Vagina (tissue), 2 donors: ENCODE data around the gene SRRM3. TPM values are rescaled to one million over a fixed set of nuclear protein-coding genes. Genes with fewer than 3 reads are reported as not detected.
A peak's percentile ranks its signal among the peaks of the same experiment; 100 is the strongest.

Experiments
- DNase-seq, 2 donors: peaks; one replicate each; pipeline ENCODE4 v3.0.0-alpha.2; 2017; ENCODE audit errors: extremely low spot score in 2 of 2
- H3K27ac ChIP-seq: fragments of 200-600 bp; sonication (generic); one replicate; pipeline ENCODE4 v1.5.1; 2019
- H3K27me3 ChIP-seq: fragments of 200-600 bp; sonication (generic); one replicate; pipeline ENCODE4 v1.5.1; 2019
- H3K36me3 ChIP-seq, 2 donors: fragments of 200-600 bp; sonication (generic); one replicate each; pipeline ENCODE4 v1.5.1; 2017 to 2019
- H3K4me1 ChIP-seq: fragments of 200-600 bp; sonication (generic); one replicate; pipeline ENCODE4 v1.5.1; 2019
- H3K4me3 ChIP-seq, 2 donors: fragments of 200-600 bp; sonication (generic); 1 replicate in 1 of 2; 2 replicates in 1 of 2; pipeline ENCODE4 v1.5.1; 2016 to 2019
- H3K9me3 ChIP-seq: fragments of 200-600 bp; sonication (generic); one replicate; pipeline ENCODE4 v1.5.1; 2019
- CTCF ChIP-seq, 3 experiments: fragments of 450-650 bp in 2 of 3; fragments of 200-600 bp in 1 of 3; sonication (generic) in 1 of 3; IDR thresholded peaks; one replicate each; pipeline ENCODE4 v1.5.1; 2017 to 2019; ENCODE audit warnings: antibody characterized with exemption in 3 of 3, mild to moderate bottlenecking in 2 of 3, moderate library complexity in 2 of 3
- POLR2A ChIP-seq, 2 donors: fragments of 450-650 bp; IDR thresholded peaks; one replicate each; pipeline ENCODE4 v1.6.1; 2017; ENCODE audit warnings: antibody characterized with exemption in 2 of 2, mild to moderate bottlenecking in 2 of 2, moderate library complexity in 2 of 2
- POLR2AphosphoS5 ChIP-seq, 2 donors: sonication (generic); formaldehyde crosslinking; IDR thresholded peaks; one replicate each; pipeline ENCODE4 v1.9.0; 2017; ENCODE audit warnings: antibody characterized with exemption in 2 of 2, mild to moderate bottlenecking in 2 of 2, low read depth in 1 of 2; ENCODE audit not compliant: insufficient read depth in 1 of 2
- intact Hi-C: fragments of 100-400 bp; cut with DNase I; formaldehyde crosslinking; loops from one replicate; pipeline ENCODE4 v1.15.1; 2023
- total RNA-seq: library from RNA; depleted of rRNA; stranded (reverse); fragments of >200 nt; gene quantifications from one replicate; pipeline ENCODE4 v1.2.3, GENCODE V29; 2016

SRRM3 gene
- total RNA-seq, 1 donor from 2014 or later: 9.8 TPM

GRCh38 chr7:76318488-76319353 lies 117.0 kb downstream of the SRRM3 start:
- Histone ChIP-seq H3K4me3 (peak overlapping the region; percentile 75 to 76), H3K4me1 (peaks cover 14% of the 10 kb centered on the region), H3K27ac (peak overlapping the region; percentile 99), H3K27me3 (no peaks in the 10 kb centered on the region), H3K9me3 (no peaks in the 10 kb centered on the region), H3K36me3 (peaks cover 0 to 5% of the 10 kb centered on the region in 2 donors)
- intact Hi-C loops: loop anchor here (2.0 kb wide), 1 partner anchor 40 kb away; the partner anchor contains the start of gene YWHAG
- DNase-seq: no peak
- peak; percentile 34 to 63 for TF ChIP-seq POLR2AphosphoS5 (IDR thresholded peaks at IDR 0.05; ENCODE audit: insufficient read depth in 1 of 2, low read depth in 1 of 2)
- peak in 1 of 2 donors; percentile 21 for TF ChIP-seq POLR2A (IDR thresholded peaks at IDR 0.05)
- TF ChIP-seq CTCF (IDR thresholded peaks at IDR 0.05): peak in 2 of 3 experiments; percentile 19 to 40

DNA sequence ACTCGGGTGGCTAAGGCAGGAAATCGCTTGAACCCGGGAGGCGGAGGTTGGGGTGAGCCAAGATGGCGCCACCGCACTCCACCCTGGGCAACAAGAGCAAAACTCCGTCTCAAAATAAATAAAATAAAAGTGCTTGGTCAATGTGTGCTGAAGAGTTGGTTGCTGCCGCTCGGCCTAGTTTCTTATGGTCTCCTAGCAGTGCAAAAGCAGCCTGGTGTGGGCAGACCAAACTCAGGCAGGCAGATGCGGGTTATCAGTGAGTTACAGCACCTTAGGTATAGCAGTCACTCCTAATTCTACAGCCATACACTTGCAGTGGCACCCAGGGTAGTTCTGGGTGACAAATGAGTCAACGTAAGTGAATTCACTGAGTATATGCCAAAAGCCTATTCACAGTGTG lies 123.4 kb downstream of the SRRM3 start:
- no peak overlapping the region for H3K4me3 ChIP-seq
- H3K27me3 ChIP-seq: no peaks in the 10 kb centered on the region
- no peaks in the 10 kb centered on the region for H3K9me3 ChIP-seq
- intact Hi-C loops: no loop called here
- no peak overlapping the region for H3K27ac ChIP-seq
- H3K4me1 ChIP-seq: peaks cover 18% of the 10 kb centered on the region
- DNase-seq: no peak
- TF ChIP-seq POLR2A (IDR thresholded peaks at IDR 0.05): no peak
- TF ChIP-seq POLR2AphosphoS5 (IDR thresholded peaks at IDR 0.05; ENCODE audit: insufficient read depth in 1 of 2, low read depth in 1 of 2): no peak
- TF ChIP-seq CTCF (IDR thresholded peaks at IDR 0.05): no peak
- peaks cover 0 to 34% of the 10 kb centered on the region in 2 donors for H3K36me3 ChIP-seq

DNA sequence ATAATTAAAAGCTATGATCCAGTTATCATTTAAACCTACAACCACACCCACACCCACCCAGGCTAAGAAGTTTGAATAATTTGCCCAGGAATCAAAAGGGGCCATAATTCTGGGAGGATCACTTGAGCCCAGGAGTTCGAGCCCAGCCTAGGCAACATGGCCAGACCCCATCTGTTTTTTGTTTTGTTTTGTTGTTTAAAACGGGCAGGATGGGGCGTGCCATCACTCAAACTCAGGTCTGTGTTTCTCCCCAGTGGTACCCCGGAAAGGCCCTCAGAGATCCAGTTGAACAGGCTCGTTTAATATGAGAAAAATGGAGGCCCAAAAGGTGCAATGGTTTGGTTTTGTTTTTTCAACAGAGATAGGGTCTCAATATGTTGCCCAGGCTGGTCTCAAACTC lies 124.1 kb downstream of the SRRM3 start:
- H3K4me1 ChIP-seq: peaks cover 22% of the 10 kb centered on the region

GRCh38 chr7:76326646-76327233 lies 125.0 kb downstream of the SRRM3 start:
- H3K36me3 ChIP-seq: peaks cover 0 to 34% of the 10 kb centered on the region in 2 donors
- no peak overlapping the region for H3K27ac ChIP-seq
- H3K4me1 ChIP-seq: peaks cover 31% of the 10 kb centered on the region
- TF ChIP-seq POLR2A (IDR thresholded peaks at IDR 0.05): no peak
- TF ChIP-seq CTCF (IDR thresholded peaks at IDR 0.05): no peak
- no peak for TF ChIP-seq POLR2AphosphoS5 (IDR thresholded peaks at IDR 0.05; ENCODE audit: insufficient read depth in 1 of 2, low read depth in 1 of 2)
- no peaks in the 10 kb centered on the region for H3K9me3 ChIP-seq
- no peak for DNase-seq
- H3K4me3 ChIP-seq: no peak overlapping the region
- intact Hi-C loops: no loop called here
- no peaks in the 10 kb centered on the region for H3K27me3 ChIP-seq

More for the DNA sequence above, 124.1 kb downstream of the SRRM3 start:
- no peak overlapping the region for H3K27ac ChIP-seq
- no peak for DNase-seq
- no peaks in the 10 kb centered on the region for H3K9me3 ChIP-seq
- intact Hi-C loops: no loop called here
- H3K36me3 ChIP-seq: peaks cover 0 to 34% of the 10 kb centered on the region in 2 donors
- TF ChIP-seq CTCF (IDR thresholded peaks at IDR 0.05) (no peak), POLR2A (IDR thresholded peaks at IDR 0.05) (no peak), POLR2AphosphoS5 (IDR thresholded peaks at IDR 0.05; ENCODE audit: insufficient read depth in 1 of 2, low read depth in 1 of 2) (no peak)
- H3K4me3 ChIP-seq: no peak overlapping the region
- no peaks in the 10 kb centered on the region for H3K27me3 ChIP-seq
